ENCODE results near the gene ZNF256. TPM values are rescaled to one million over a fixed set of nuclear protein-coding genes. Genes with fewer than 3 reads are reported as not detected.

The ZNF256 gene
- polyA plus RNA-seq, 1 donor (not counting 4 experiments of a cell fraction or from before 2014, with no cell fraction given) = 5.3 TPM

DNA sequence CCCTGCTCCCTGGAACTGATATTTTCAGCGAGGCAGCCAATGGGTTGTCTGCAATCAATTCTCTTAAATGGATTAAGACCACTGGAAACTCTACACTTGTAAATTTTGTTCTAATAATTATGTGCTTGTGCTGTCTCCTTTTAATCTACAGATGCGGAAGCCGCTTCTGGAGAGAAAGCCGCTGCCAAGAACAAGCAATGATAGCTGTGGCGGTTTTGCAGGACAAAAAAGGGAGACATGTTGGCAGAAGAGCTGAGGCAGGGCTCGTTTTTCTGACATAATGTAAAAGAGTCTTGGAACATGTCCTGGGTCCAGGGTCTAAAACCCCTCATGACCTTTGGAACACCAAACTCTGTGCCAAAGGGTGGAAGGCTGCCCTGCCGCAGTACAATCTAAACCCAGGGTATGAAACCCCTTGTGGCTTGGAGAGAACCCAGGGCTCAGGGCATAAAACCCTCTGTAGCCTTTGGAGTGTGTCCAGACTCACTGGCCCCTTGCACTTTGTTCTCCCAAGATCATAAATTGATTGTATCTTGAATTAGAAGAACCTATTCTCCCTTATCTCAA is 43.8 kb downstream of the ZNF256 start:
- H3K36me3 ChIP-seq (ENCODE audit: control insufficient read depth in 2 of 2, extremely low read depth in 1 of 2, insufficient read depth in 2 of 2, low read length in 2 of 2) = peaks cover 0 to 3% of the 10 kb centered on the region in 2 experiments
- H4K20me1 ChIP-seq (ENCODE audit: control insufficient read depth, extremely low read depth, insufficient read depth, low read length) = no peaks in the 10 kb centered on the region
- no peak overlapping the region for H2AFZ ChIP-seq (ENCODE audit: control insufficient read depth, low read length)
- no peaks in the 10 kb centered on the region for H3K4me1 ChIP-seq (ENCODE audit: control insufficient read depth, extremely low read depth, insufficient read depth, low read length)
- no peak for DNase-seq (ENCODE audit: low read depth, low spot score)
- no peaks in the 10 kb centered on the region for H3K9me1 ChIP-seq (ENCODE audit: control insufficient read depth, extremely low read depth, insufficient read depth, low read length)
- no peak for FAIRE-seq
- no peak overlapping the region for H3K4me3 ChIP-seq (ENCODE audit: control insufficient read depth in 2 of 3, extremely low read depth in 1 of 3, insufficient read depth in 2 of 3, low read depth in 1 of 3, low read length in 3 of 3)
- no peak overlapping the region for H3K4me2 ChIP-seq (ENCODE audit: control insufficient read depth, extremely low read depth, insufficient read depth, low read depth, low read length)
- H3K27me3 ChIP-seq (ENCODE audit: control insufficient read depth, extremely low read depth, insufficient read depth, low read length) = no peaks in the 10 kb centered on the region
- no peak overlapping the region for H3K9ac ChIP-seq (ENCODE audit: control insufficient read depth, extremely low read depth, insufficient read depth, low read length)
- H3K79me2 ChIP-seq (ENCODE audit: control insufficient read depth, insufficient read depth, low read length) = no peaks in the 10 kb centered on the region
- TF ChIP-seq CTCF (optimal IDR thresholded peaks at IDR 0.05 in 1 of 3, IDR thresholded peaks at IDR 0.05 in 1 of 3, conservative IDR thresholded peaks at IDR 0.05 in 1 of 3; ENCODE audit: extremely low read depth in 1 of 3, insufficient read depth in 2 of 3, low read length in 3 of 3) (no peak), EZH2 (IDR thresholded peaks at IDR 0.05; ENCODE audit: low read length) (no peak)
- dilution Hi-C loops (cut with MboI; ENCODE audit: extremely low pct_ligation_motif_present, low sequenced_read_pairs) = no loop called here
- H3K9me3 ChIP-seq (ENCODE audit: control insufficient read depth, low read depth, low read length) = no peaks in the 10 kb centered on the region
- H3K27ac ChIP-seq (ENCODE audit: control insufficient read depth, insufficient read depth, low read length) = no peak overlapping the region

DNA sequence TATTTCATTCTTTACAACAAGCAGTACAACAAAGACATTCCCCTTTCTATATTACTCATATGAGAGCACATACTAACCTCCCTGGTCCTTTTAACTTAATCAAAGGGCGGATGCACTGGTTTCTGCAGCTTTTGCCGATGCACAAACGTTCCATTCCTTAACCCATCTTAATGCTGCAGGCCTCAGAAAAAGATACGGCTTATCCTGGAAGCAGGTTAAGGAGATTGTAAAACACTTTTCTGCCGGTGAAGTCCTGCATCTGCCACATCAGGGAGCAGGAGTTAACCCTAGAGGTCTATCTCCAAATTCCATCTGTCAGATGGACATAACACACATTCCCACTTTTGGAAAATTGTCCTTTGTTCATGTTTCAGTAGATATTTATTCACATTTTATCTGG is 47.2 kb downstream of the ZNF256 start:
- H3K4me3 ChIP-seq (ENCODE audit: control insufficient read depth in 2 of 3, extremely low read depth in 1 of 3, insufficient read depth in 2 of 3, low read depth in 1 of 3, low read length in 3 of 3) = no peak overlapping the region
- H3K79me2 ChIP-seq (ENCODE audit: control insufficient read depth, insufficient read depth, low read length) = no peaks in the 10 kb centered on the region
- dilution Hi-C loops (cut with MboI; ENCODE audit: extremely low pct_ligation_motif_present, low sequenced_read_pairs) = no loop called here
- no peak for FAIRE-seq
- no peaks in the 10 kb centered on the region for H3K9me3 ChIP-seq (ENCODE audit: control insufficient read depth, low read depth, low read length)
- no peak overlapping the region for H2AFZ ChIP-seq (ENCODE audit: control insufficient read depth, low read length)
- H3K4me1 ChIP-seq (ENCODE audit: control insufficient read depth, extremely low read depth, insufficient read depth, low read length) = no peaks in the 10 kb centered on the region
- DNase-seq (ENCODE audit: low read depth, low spot score) = no peak
- TF ChIP-seq CTCF (optimal IDR thresholded peaks at IDR 0.05 in 1 of 3, IDR thresholded peaks at IDR 0.05 in 1 of 3, conservative IDR thresholded peaks at IDR 0.05 in 1 of 3; ENCODE audit: extremely low read depth in 1 of 3, insufficient read depth in 2 of 3, low read length in 3 of 3) = no peak
- no peak for TF ChIP-seq EZH2 (IDR thresholded peaks at IDR 0.05; ENCODE audit: low read length)
- no peaks in the 10 kb centered on the region for H3K36me3 ChIP-seq (ENCODE audit: control insufficient read depth in 2 of 2, extremely low read depth in 1 of 2, insufficient read depth in 2 of 2, low read length in 2 of 2)
- H3K9ac ChIP-seq (ENCODE audit: control insufficient read depth, extremely low read depth, insufficient read depth, low read length) = no peak overlapping the region
- no peaks in the 10 kb centered on the region for H4K20me1 ChIP-seq (ENCODE audit: control insufficient read depth, extremely low read depth, insufficient read depth, low read length)
- H3K27ac ChIP-seq (ENCODE audit: control insufficient read depth, insufficient read depth, low read length) = no peak overlapping the region
- no peaks in the 10 kb centered on the region for H3K9me1 ChIP-seq (ENCODE audit: control insufficient read depth, extremely low read depth, insufficient read depth, low read length)
- H3K4me2 ChIP-seq (ENCODE audit: control insufficient read depth, extremely low read depth, insufficient read depth, low read depth, low read length) = no peak overlapping the region
- no peaks in the 10 kb centered on the region for H3K27me3 ChIP-seq (ENCODE audit: control insufficient read depth, extremely low read depth, insufficient read depth, low read length)

Other genes with a start within 250 kb of the ZNF256 start
- gene ZNF154, start 238.5 kb downstream of the ZNF256 start, polyA plus RNA-seq = 1.7 to 2.8 TPM (median 2.3 TPM) in 3 replicates
- 3.7 to 4.7 TPM (median 4.4 TPM) in 3 replicates for gene ZNF671, start 220.1 kb downstream of the ZNF256 start, polyA plus RNA-seq
- 5.4 to 7.4 TPM (median 6.9 TPM) in 3 replicates for gene ZNF776, start 200.9 kb downstream of the ZNF256 start, polyA plus RNA-seq
- 6.6 to 9.6 TPM (median 7.2 TPM) in 3 replicates for gene ZNF586, start 178.0 kb downstream of the ZNF256 start, polyA plus RNA-seq
- gene ZNF552, start 132.8 kb downstream of the ZNF256 start, polyA plus RNA-seq = 4.4 to 8.9 TPM (median 8.0 TPM) in 3 replicates
- gene ZNF587B, start 117.4 kb downstream of the ZNF256 start, polyA plus RNA-seq = 8.5 to 12.8 TPM (median 11.8 TPM) in 3 replicates
- gene ZNF587, start 97.8 kb downstream of the ZNF256 start, polyA plus RNA-seq = 8.2 to 14.4 TPM (median 14.0 TPM) in 3 replicates
- gene ZNF814, start 58.7 kb downstream of the ZNF256 start, polyA plus RNA-seq = 13.8 to 17.2 TPM (median 17.2 TPM) in 3 replicates
- 2.9 to 6.1 TPM (median 5.8 TPM) in 3 replicates for gene ZNF417, start 31.1 kb downstream of the ZNF256 start, polyA plus RNA-seq
- gene ZNF418, start 12.3 kb downstream of the ZNF256 start, polyA plus RNA-seq = 2.1 to 3.9 TPM (median 2.9 TPM) in 3 replicates
- 0.24 to 0.59 TPM (median 0.48 TPM) in 3 replicates for gene C19orf18, start 26.8 kb upstream of the ZNF256 start, polyA plus RNA-seq
- gene ZNF606, start 55.1 kb upstream of the ZNF256 start, polyA plus RNA-seq = 2.8 to 3.5 TPM (median 3.5 TPM) in 3 replicates
- gene ZSCAN1, start 86.3 kb upstream of the ZNF256 start, polyA plus RNA-seq = not detected in 3 replicates
- 2.7 to 6.7 TPM (median 3.4 TPM) in 3 replicates for gene ZNF135, start 111.6 kb upstream of the ZNF256 start, polyA plus RNA-seq
- gene ZSCAN18, start 150.5 kb upstream of the ZNF256 start, polyA plus RNA-seq = 13.5 to 24.6 TPM (median 16.1 TPM) in 3 replicates
- 6.9 to 8.5 TPM (median 8.4 TPM) in 3 replicates for gene ZNF329, start 203.1 kb upstream of the ZNF256 start, polyA plus RNA-seq
- gene ZNF274, start 235.4 kb upstream of the ZNF256 start, polyA plus RNA-seq = 25.0 to 31.2 TPM (median 25.9 TPM) in 3 replicates